DMS 273 (cell line): ENCODE results near the gene ATIC.

Experiments used
- DNase-seq: peaks from one replicate; lab custom pipeline; 2025; ENCODE audit not compliant: unreplicated experiment; lab: John Stamatoyannopoulos, UW

ATIC gene

GRCh38 chr2:215314896-215315295 is 3.0 kb downstream of the ATIC start:
- no peak for DNase-seq

GRCh38 chr2:215315301-215315700 is 3.4 kb downstream of the ATIC start:
- DNase-seq: no peak

GRCh38 chr2:215316336-215316735 is 4.5 kb downstream of the ATIC start:
- no peak for DNase-seq

- no peak for DNase-seq
Observed at GRCh38 chr2:215319500-215319899, 7.6 kb downstream of the ATIC start.

GRCh38 chr2:215320102-215320501 is 8.2 kb downstream of the ATIC start:
- DNase-seq: no peak

GRCh38 chr2:215320679-215321078 is 8.8 kb downstream of the ATIC start:
- DNase-seq: no peak

- no peak for DNase-seq
Observed at GRCh38 chr2:215324811-215325210, 13.0 kb downstream of the ATIC start.

- DNase-seq: no peak
Observed at GRCh38 chr2:215328066-215328465, 16.2 kb downstream of the ATIC start.

GRCh38 chr2:215332872-215333595 is 21.2 kb downstream of the ATIC start:
- no peak for DNase-seq

- no peak for DNase-seq
Observed at GRCh38 chr2:215338883-215339679, 27.2 kb downstream of the ATIC start.

GRCh38 chr2:215347878-215348277 is 36.0 kb downstream of the ATIC start:
- no peak for DNase-seq

- DNase-seq: no peak
Observed at GRCh38 chr2:215352602-215353001, 40.7 kb downstream of the ATIC start.

- DNase-seq: no peak
Observed at GRCh38 chr2:215354771-215355695, 43.2 kb downstream of the ATIC start.

GRCh38 chr2:215355801-215356200 is 43.9 kb downstream of the ATIC start:
- no peak for DNase-seq

GRCh38 chr2:215356334-215356947 is 44.6 kb downstream of the ATIC start:
- DNase-seq: no peak

GRCh38 chr2:215356948-215357461 is 45.1 kb downstream of the ATIC start:
- DNase-seq: no peak

- DNase-seq: no peak
Observed at GRCh38 chr2:215357660-215358059, 45.8 kb downstream of the ATIC start.

- no peak for DNase-seq
Observed at GRCh38 chr2:215358312-215358845, 46.5 kb downstream of the ATIC start.

- DNase-seq: no peak
Observed at GRCh38 chr2:215358891-215359575, 47.2 kb downstream of the ATIC start.

GRCh38 chr2:215359576-215359922 is 47.7 kb downstream of the ATIC start:
- no peak for DNase-seq
